ENCODE data around the gene SMIM30.
A peak's percentile ranks its signal among the peaks of the same experiment; 100 is the strongest.

DNA sequence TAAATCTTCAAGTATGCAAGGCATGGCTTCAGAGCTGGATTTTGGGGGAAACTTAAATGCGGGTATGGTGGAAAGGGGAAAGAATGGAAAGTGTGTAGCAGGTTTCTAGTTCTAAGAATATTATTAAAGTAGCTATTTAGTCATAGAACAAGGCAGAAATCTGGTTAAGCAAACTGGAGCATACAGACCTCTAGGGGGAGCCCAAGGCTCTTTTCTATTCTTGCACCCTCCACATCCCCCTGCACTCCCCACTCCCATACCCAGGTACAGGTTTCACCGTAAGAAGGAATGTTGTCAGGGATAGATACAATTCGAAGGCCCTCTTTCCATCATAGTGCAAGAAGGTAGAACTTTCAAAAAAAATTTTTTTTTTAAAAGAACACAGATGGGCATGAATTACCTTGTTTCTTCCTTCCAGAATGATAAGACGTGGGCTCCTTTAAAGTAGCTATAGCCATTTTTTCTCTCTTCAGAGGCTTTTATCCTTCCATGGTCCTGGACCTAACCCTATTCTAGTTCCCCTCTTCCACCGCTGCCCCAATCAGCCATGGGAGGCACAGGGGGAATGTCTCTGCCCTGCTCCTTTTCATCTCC, 41.5 kb upstream of the SMIM30 start:
- TF ChIP-seq CTCF (IDR thresholded peaks at IDR 0.05) (peak in 1 of 6 experiments; percentile 11), POLR2A (IDR thresholded peaks at IDR 0.05) (no peak)
